ENCODE results near the gene GFRA3.
"Not testable (repeated sequence)": the region's sequence is repeated elsewhere in the genome, so short reads cannot be mapped to it uniquely, and the experiment has no call there.

The GFRA3 gene

GRCh38 chr5:138274189-138274853, at the start of gene GFRA3:
Gene GFRA3 (minus strand): TSS chr5:138274621. CDS start chr5:138274424, 197 bp downstream.
- H3K4me3 ChIP-seq (ENCODE audit: low read depth in 1 of 2, low read length in 2 of 2) = peak within 1 kb of the TSS; percentile 15 to 52
- H3K36me3 ChIP-seq (ENCODE audit: control insufficient read depth in 1 of 2, insufficient read depth in 2 of 2, low read length in 2 of 2) = no peaks in the 10 kb centered on the region
- peaks cover 9% of the 10 kb centered on the region for H3K27me3 ChIP-seq (ENCODE audit: low read depth, low read length)
- no peak within 1 kb of the TSS for H3K27ac ChIP-seq (ENCODE audit: low read length)
- no peaks in the 10 kb centered on the region for H3K9me3 ChIP-seq (ENCODE audit: control insufficient read depth in 1 of 2, low read length in 2 of 2)
- H3K4me1 ChIP-seq (ENCODE audit: control insufficient read depth in 1 of 2, insufficient read depth in 2 of 2, low read length in 2 of 2) = no peaks in the 10 kb centered on the region

DNA sequence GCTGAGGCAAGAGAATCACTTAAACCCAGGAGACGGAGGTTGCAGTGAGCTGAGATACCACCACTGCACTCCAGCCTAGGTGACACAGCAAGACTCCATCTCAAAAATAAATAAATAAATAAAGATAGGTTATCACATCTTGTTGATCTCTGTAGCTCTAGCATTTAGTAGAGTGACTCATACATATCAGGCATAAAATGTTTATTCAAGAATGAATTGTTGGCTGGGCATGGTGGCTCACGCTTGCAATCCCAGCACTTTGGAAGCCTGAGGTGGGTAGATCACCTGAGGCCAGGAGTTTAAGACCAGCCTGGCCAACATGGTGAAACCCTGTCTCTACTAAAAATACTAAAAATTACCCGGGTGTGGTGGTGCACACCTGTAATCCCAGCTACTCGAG, 43.8 kb upstream of the GFRA3 start:
- H3K27ac ChIP-seq (ENCODE audit: low read length); H3K9me3 ChIP-seq (ENCODE audit: control insufficient read depth in 1 of 2, low read length in 2 of 2); H3K4me3 ChIP-seq (ENCODE audit: low read depth in 1 of 2, low read length in 2 of 2); H3K4me1 ChIP-seq (ENCODE audit: control insufficient read depth in 1 of 2, insufficient read depth in 2 of 2, low read length in 2 of 2); H3K36me3 ChIP-seq (ENCODE audit: control insufficient read depth in 1 of 2, insufficient read depth in 2 of 2, low read length in 2 of 2); H3K27me3 ChIP-seq (ENCODE audit: low read depth, low read length): not testable (repeated sequence)

DNA sequence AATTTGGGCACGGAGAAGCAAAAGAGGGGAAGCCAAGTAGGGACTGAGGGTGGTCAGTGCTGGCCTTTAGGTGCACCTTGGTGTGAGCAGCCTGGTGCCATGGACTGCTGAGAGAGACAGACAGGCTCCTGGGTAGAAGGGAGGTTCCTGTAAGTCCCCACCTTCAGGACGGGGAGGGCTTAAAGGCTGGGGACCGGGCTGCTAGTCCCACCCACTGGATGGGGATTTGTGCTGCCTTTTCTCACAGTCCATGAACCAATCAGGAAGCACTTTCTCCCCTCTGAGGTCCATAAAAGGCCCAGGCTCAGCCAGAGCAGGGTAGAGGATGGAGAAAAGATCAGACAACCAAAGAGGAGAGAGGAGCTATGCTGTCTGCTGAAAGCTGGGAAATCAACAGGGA, 41.9 kb upstream of the GFRA3 start:
- Histone ChIP-seq H3K36me3 (ENCODE audit: control insufficient read depth in 1 of 2, insufficient read depth in 2 of 2, low read length in 2 of 2) (no peaks in the 10 kb centered on the region), H3K4me1 (ENCODE audit: control insufficient read depth in 1 of 2, insufficient read depth in 2 of 2, low read length in 2 of 2) (no peaks in the 10 kb centered on the region), H3K27me3 (ENCODE audit: low read depth, low read length) (no peaks in the 10 kb centered on the region), H3K27ac (ENCODE audit: low read length) (no peak overlapping the region), H3K4me3 (ENCODE audit: low read depth in 1 of 2, low read length in 2 of 2) (no peak overlapping the region), H3K9me3 (ENCODE audit: control insufficient read depth in 1 of 2, low read length in 2 of 2) (no peaks in the 10 kb centered on the region)

DNA sequence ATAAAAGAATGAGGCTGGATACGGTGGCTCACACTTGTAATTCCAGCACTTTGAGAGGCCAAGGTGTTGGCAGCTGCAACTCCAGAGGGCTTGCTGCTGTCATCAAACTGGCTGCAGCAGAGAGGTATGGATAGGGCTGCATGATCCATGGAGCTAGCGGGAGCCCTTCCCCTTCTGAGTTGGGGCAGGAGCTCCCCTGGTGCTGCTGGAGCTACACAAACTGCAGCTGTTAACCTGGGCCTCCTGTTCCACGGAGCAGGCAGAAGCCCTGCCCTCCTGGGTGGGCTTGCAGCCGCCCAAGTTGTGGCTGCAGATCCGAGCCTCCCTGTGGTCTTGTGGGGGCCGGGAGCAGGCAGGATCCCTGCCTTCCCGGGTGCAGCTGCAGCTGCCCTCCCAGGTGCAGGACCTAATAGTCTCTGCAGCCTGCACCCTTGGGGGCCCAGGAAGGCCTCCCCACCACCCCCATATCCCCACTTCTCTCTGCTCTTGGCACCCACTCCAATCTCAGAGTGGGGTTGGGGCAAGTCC, 41.4 kb upstream of the GFRA3 start:
- Histone ChIP-seq H3K9me3 (ENCODE audit: control insufficient read depth in 1 of 2, low read length in 2 of 2) (no peaks in the 10 kb centered on the region), H3K4me3 (ENCODE audit: low read depth in 1 of 2, low read length in 2 of 2) (no peak overlapping the region), H3K27ac (ENCODE audit: low read length) (no peak overlapping the region), H3K4me1 (ENCODE audit: control insufficient read depth in 1 of 2, insufficient read depth in 2 of 2, low read length in 2 of 2) (no peaks in the 10 kb centered on the region), H3K27me3 (ENCODE audit: low read depth, low read length) (no peaks in the 10 kb centered on the region), H3K36me3 (ENCODE audit: control insufficient read depth in 1 of 2, insufficient read depth in 2 of 2, low read length in 2 of 2) (no peaks in the 10 kb centered on the region)

- Histone ChIP-seq H3K4me1 (ENCODE audit: control insufficient read depth in 1 of 2, insufficient read depth in 2 of 2, low read length in 2 of 2) (no peaks in the 10 kb centered on the region), H3K36me3 (ENCODE audit: control insufficient read depth in 1 of 2, insufficient read depth in 2 of 2, low read length in 2 of 2) (no peaks in the 10 kb centered on the region), H3K27ac (ENCODE audit: low read length) (no peak overlapping the region), H3K9me3 (ENCODE audit: control insufficient read depth in 1 of 2, low read length in 2 of 2) (no peaks in the 10 kb centered on the region), H3K27me3 (ENCODE audit: low read depth, low read length) (no peaks in the 10 kb centered on the region), H3K4me3 (ENCODE audit: low read depth in 1 of 2, low read length in 2 of 2) (no peak overlapping the region)
Measured at GRCh38 chr5:138305797-138306196, 31.4 kb upstream of the GFRA3 start.

DNA sequence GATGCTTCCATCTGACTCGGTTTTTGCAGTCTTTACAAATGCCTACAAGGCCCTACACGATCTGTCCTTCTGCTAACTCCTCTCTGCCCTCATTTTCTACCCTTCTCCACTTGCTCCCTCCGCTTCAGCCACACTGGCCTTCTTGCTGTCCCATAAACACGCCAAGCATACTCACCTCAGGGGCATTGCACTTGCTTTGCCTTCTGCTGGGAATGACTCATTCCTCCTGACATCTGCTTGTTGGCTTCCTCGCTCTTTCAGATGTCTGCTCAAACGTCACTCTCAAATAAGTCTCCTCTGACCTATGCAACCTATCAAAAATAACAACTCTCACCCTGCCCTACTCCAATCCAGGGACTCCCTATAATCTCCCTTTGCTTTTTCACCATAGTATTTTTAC, 29.0 kb upstream of the GFRA3 start:
- Histone ChIP-seq H3K4me3 (ENCODE audit: low read depth in 1 of 2, low read length in 2 of 2) (no peak overlapping the region), H3K4me1 (ENCODE audit: control insufficient read depth in 1 of 2, insufficient read depth in 2 of 2, low read length in 2 of 2) (no peaks in the 10 kb centered on the region), H3K9me3 (ENCODE audit: control insufficient read depth in 1 of 2, low read length in 2 of 2) (no peaks in the 10 kb centered on the region), H3K36me3 (ENCODE audit: control insufficient read depth in 1 of 2, insufficient read depth in 2 of 2, low read length in 2 of 2) (no peaks in the 10 kb centered on the region), H3K27me3 (ENCODE audit: low read depth, low read length) (no peaks in the 10 kb centered on the region), H3K27ac (ENCODE audit: low read length) (no peak overlapping the region)

DNA sequence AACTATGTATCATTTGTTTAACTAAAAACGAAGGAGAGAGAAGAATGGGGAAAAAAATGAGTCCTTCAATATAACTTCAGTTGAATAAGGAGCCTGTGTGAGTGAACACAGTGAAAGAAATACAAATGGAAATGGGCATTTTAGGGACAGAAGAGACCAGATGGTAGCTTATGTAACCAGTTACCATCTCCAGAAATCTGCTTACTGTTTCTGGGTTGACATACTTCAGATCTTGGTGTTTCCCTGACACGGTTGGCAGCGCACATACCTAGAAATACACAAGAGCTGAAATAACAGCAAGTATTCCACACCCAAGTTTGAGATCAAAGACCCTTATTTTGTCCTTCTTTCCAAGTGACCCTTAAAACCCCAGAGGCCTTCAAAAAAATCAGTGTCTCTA, 14.9 kb upstream of the GFRA3 start:
- no peaks in the 10 kb centered on the region for H3K9me3 ChIP-seq (ENCODE audit: control insufficient read depth in 1 of 2, low read length in 2 of 2)
- H3K36me3 ChIP-seq (ENCODE audit: control insufficient read depth in 1 of 2, insufficient read depth in 2 of 2, low read length in 2 of 2) = no peaks in the 10 kb centered on the region
- H3K4me3 ChIP-seq (ENCODE audit: low read depth in 1 of 2, low read length in 2 of 2) = no peak overlapping the region
- no peak overlapping the region for H3K27ac ChIP-seq (ENCODE audit: low read length)
- H3K4me1 ChIP-seq (ENCODE audit: control insufficient read depth in 1 of 2, insufficient read depth in 2 of 2, low read length in 2 of 2) = no peaks in the 10 kb centered on the region
- no peaks in the 10 kb centered on the region for H3K27me3 ChIP-seq (ENCODE audit: low read depth, low read length)

DNA sequence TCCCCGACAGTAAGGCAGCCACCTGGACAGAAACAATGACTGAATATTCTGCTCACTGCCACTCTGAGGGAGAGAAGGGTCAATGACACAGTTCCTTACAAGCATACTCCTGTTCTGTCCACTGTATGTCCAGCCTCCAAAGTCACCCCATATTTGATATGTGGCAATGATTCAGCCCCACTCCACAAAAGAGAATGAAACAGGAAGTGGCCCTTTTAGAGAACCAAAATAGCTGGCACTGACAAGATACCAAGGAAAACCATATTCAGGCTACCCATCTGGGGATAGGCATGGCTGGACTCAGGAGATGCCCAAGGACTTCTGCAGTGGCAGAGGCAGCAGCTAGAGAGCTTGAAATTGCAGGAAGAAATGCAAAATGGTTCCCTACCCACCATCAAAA, 12.8 kb upstream of the GFRA3 start:
- H3K27ac ChIP-seq (ENCODE audit: low read length) = no peak overlapping the region
- no peaks in the 10 kb centered on the region for H3K36me3 ChIP-seq (ENCODE audit: control insufficient read depth in 1 of 2, insufficient read depth in 2 of 2, low read length in 2 of 2)
- H3K9me3 ChIP-seq (ENCODE audit: control insufficient read depth in 1 of 2, low read length in 2 of 2) = no peaks in the 10 kb centered on the region
- no peaks in the 10 kb centered on the region for H3K27me3 ChIP-seq (ENCODE audit: low read depth, low read length)
- H3K4me3 ChIP-seq (ENCODE audit: low read depth in 1 of 2, low read length in 2 of 2) = no peak overlapping the region
- H3K4me1 ChIP-seq (ENCODE audit: control insufficient read depth in 1 of 2, insufficient read depth in 2 of 2, low read length in 2 of 2) = no peaks in the 10 kb centered on the region

- Histone ChIP-seq H3K27me3 (ENCODE audit: low read depth, low read length) (no peaks in the 10 kb centered on the region), H3K9me3 (ENCODE audit: control insufficient read depth in 1 of 2, low read length in 2 of 2) (no peaks in the 10 kb centered on the region), H3K4me3 (ENCODE audit: low read depth in 1 of 2, low read length in 2 of 2) (no peak overlapping the region), H3K36me3 (ENCODE audit: control insufficient read depth in 1 of 2, insufficient read depth in 2 of 2, low read length in 2 of 2) (no peaks in the 10 kb centered on the region), H3K27ac (ENCODE audit: low read length) (no peak overlapping the region), H3K4me1 (ENCODE audit: control insufficient read depth in 1 of 2, insufficient read depth in 2 of 2, low read length in 2 of 2) (no peaks in the 10 kb centered on the region)
Measured at GRCh38 chr5:138282920-138283742, 8.7 kb upstream of the GFRA3 start.

GRCh38 chr5:138280915-138281314, 6.5 kb upstream of the GFRA3 start:
- H3K27ac ChIP-seq (ENCODE audit: low read length) = no peak overlapping the region
- H3K36me3 ChIP-seq (ENCODE audit: control insufficient read depth in 1 of 2, insufficient read depth in 2 of 2, low read length in 2 of 2) = no peaks in the 10 kb centered on the region
- H3K27me3 ChIP-seq (ENCODE audit: low read depth, low read length) = no peaks in the 10 kb centered on the region
- no peak overlapping the region for H3K4me3 ChIP-seq (ENCODE audit: low read depth in 1 of 2, low read length in 2 of 2)
- no peaks in the 10 kb centered on the region for H3K9me3 ChIP-seq (ENCODE audit: control insufficient read depth in 1 of 2, low read length in 2 of 2)
- no peaks in the 10 kb centered on the region for H3K4me1 ChIP-seq (ENCODE audit: control insufficient read depth in 1 of 2, insufficient read depth in 2 of 2, low read length in 2 of 2)

DNA sequence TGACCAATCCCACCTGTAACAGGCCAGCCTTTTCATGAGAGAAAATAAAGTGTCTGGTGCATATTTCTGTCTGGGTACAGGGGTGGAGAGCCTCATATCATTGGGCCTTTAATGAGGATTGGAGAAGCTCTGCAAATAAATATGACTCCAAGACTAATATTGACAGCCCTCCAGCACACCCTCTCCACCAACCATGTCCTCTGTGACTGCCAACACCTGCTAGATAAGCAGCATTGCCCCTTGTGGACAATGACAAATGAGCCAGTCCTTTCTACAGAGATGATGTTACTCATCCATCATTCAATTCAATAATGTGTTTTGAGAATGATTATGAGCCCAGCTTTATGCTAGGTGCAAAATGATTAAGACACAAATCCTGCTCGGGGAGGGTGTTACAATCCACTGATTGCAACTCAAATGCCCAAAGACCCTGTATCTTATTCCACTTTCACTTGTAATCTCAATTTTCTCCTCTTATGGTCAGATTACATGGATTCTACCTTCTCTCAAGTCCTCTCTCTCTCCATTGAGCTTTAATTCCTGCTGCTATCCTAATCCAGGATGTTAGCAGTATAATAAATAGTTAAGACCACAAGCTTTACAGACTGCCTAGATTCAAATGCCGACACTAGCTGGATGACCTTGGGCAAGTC, 2.1 kb upstream of the GFRA3 start:
- H3K9me3 ChIP-seq (ENCODE audit: control insufficient read depth in 1 of 2, low read length in 2 of 2) = no peaks in the 10 kb centered on the region
- H3K36me3 ChIP-seq (ENCODE audit: control insufficient read depth in 1 of 2, insufficient read depth in 2 of 2, low read length in 2 of 2) = no peaks in the 10 kb centered on the region
- no peaks in the 10 kb centered on the region for H3K4me1 ChIP-seq (ENCODE audit: control insufficient read depth in 1 of 2, insufficient read depth in 2 of 2, low read length in 2 of 2)
- no peak overlapping the region for H3K4me3 ChIP-seq (ENCODE audit: low read depth in 1 of 2, low read length in 2 of 2)
- peaks cover 9% of the 10 kb centered on the region for H3K27me3 ChIP-seq (ENCODE audit: low read depth, low read length)
- H3K27ac ChIP-seq (ENCODE audit: low read length) = no peak overlapping the region
